Uterus (tissue), 4 donors: Measurements from ENCODE around the gene C10orf95. TPM values are rescaled to one million over a fixed set of nuclear protein-coding genes. Genes with fewer than 3 reads are reported as not detected.

Experiments
- DNase-seq, 2 donors: peaks; one replicate each; pipeline ENCODE4 v3.0.0-alpha.2; 2019 to 2020
- H3K27ac ChIP-seq, 2 donors: fragments of 200-600 bp; sonication (generic); 1 replicate in 1 of 2; 2 replicates in 1 of 2; pipeline ENCODE4 v1.5.1; 2016 to 2018
- H3K27me3 ChIP-seq, 2 donors: fragments of 200-600 bp; sonication (generic); one replicate each; pipeline ENCODE4 v1.5.1; 2018 to 2019; ENCODE audit warnings: control low read depth in 1 of 2
- H3K36me3 ChIP-seq, 2 donors: fragments of 200-600 bp; sonication (generic); one replicate each; pipeline ENCODE4 v1.5.1; 2019; ENCODE audit warnings: control low read depth in 1 of 2
- H3K4me1 ChIP-seq, 2 donors: fragments of 200-600 bp; sonication (generic); one replicate each; pipeline ENCODE4 v1.5.1; 2018 to 2019; ENCODE audit warnings: control low read depth in 1 of 2
- H3K4me3 ChIP-seq, 2 donors: fragments of 200-600 bp; sonication (generic); 1 replicate in 1 of 2; 2 replicates in 1 of 2; pipeline ENCODE4 v1.5.1; 2018 to 2019; ENCODE audit warnings: mild to moderate bottlenecking in 1 of 2
- H3K9me3 ChIP-seq, 2 donors: fragments of 200-600 bp; sonication (generic); one replicate each; pipeline ENCODE4 v1.5.1; 2019; ENCODE audit warnings: control low read depth in 1 of 2
- POLR2A ChIP-seq, 2 donors: fragments of 450-650 bp; IDR thresholded peaks; one replicate each; pipeline ENCODE4 v1.6.1; 2016; ENCODE audit warnings: antibody characterized with exemption in 2 of 2, mild to moderate bottlenecking in 1 of 2, moderate library complexity in 1 of 2
- intact Hi-C: fragments of 100-400 bp; cut with DNase I; formaldehyde crosslinking; loops from one replicate; pipeline ENCODE4 v1.15.1; 2023; ENCODE audit warnings: low total_unique reads
- total RNA-seq, 4 donors: library from RNA; depleted of rRNA in 3 of 4; stranded (reverse); fragments of >200 nt in 3 of 4; gene quantifications; one replicate each; pipeline versions ENCODE4 v1.1.0 to v1.2.4, GENCODE V29; 2014 to 2023
- TF ChIP-seq, protein P1 (sequence below), 4 experiments: fragments of 200-600 bp in 2 of 4; fragments of 450-650 bp in 2 of 4; sonication (generic) in 2 of 4; IDR thresholded peaks; one replicate each; pipeline ENCODE4 v1.5.1; 2016 to 2019; ENCODE audit warnings: antibody characterized with exemption in 4 of 4, mild to moderate bottlenecking in 2 of 4, moderate library complexity in 1 of 4
- donor health status: DM: yes; HTN: yes; CAD: no.

C10orf95 gene
- total RNA-seq, 4 donors from 2014 or later = 0.21 TPM; not detected in 3

DNA sequence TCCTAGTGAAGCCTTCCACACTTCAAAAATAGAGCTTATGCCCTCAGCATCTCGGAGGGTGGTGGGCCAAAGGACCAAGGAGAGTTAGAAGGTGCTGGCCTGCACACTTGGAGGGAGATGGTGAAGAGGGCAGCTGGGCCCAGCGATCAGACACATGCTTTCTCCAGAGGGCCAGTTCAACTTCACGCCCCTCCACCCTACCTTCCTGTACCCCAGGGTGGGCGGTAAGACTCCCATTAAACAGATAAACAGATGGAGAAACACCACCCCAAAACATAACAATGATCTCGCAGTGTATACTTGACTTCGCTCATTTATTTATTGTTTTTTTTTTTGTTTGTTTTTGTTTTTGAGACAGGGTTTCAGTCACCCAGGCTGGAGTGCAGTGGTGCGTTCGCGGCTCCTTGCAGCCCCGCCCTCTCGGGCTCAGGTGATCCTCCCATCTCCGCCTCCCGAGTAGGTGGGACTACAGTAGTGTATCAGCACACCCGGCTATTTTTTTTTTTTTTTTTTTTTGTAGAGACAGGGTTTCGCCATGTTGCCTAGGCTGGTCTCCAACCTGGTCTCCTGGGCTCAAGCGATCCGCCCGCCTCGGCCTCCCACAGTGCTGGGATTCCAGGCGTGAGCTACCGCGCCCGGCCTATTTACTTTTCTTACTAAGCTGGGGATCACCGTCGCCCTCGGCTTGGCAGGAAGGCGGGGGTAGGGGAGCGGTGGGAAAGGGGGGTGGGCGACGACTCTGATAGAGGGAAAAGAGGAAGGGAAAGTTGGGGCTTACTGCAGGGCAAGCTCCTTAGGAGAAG lies 1.8 kb downstream of the C10orf95 start:
- Histone ChIP-seq H3K4me1 (no peaks in the 10 kb centered on the region), H3K9me3 (no peaks in the 10 kb centered on the region), H3K36me3 (no peaks in the 10 kb centered on the region), H3K27me3 (no peaks in the 10 kb centered on the region), H3K27ac (peak overlapping the region; percentile 76 to 85), H3K4me3 (peak overlapping the region; percentile 51 to 82)
- TF ChIP-seq, protein P1, sequence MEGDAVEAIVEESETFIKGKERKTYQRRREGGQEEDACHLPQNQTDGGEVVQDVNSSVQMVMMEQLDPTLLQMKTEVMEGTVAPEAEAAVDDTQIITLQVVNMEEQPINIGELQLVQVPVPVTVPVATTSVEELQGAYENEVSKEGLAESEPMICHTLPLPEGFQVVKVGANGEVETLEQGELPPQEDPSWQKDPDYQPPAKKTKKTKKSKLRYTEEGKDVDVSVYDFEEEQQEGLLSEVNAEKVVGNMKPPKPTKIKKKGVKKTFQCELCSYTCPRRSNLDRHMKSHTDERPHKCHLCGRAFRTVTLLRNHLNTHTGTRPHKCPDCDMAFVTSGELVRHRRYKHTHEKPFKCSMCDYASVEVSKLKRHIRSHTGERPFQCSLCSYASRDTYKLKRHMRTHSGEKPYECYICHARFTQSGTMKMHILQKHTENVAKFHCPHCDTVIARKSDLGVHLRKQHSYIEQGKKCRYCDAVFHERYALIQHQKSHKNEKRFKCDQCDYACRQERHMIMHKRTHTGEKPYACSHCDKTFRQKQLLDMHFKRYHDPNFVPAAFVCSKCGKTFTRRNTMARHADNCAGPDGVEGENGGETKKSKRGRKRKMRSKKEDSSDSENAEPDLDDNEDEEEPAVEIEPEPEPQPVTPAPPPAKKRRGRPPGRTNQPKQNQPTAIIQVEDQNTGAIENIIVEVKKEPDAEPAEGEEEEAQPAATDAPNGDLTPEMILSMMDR (IDR thresholded peaks at IDR 0.05) = no peak
- TF ChIP-seq POLR2A (IDR thresholded peaks at IDR 0.05) = no peak
- intact Hi-C loops = no loop called here
- peak; percentile 63 to 78 for DNase-seq

GRCh38 chr10:102444851-102445250 lies 6.5 kb downstream of the C10orf95 start:
- TF ChIP-seq POLR2A (IDR thresholded peaks at IDR 0.05) = no peak
- TF ChIP-seq, protein P1 (IDR thresholded peaks at IDR 0.05) = no peak
- no peaks in the 10 kb centered on the region for H3K9me3 ChIP-seq
- no peak overlapping the region for H3K27ac ChIP-seq
- H3K4me3 ChIP-seq = no peak overlapping the region
- H3K36me3 ChIP-seq = no peaks in the 10 kb centered on the region
- no peaks in the 10 kb centered on the region for H3K27me3 ChIP-seq
- H3K4me1 ChIP-seq = no peaks in the 10 kb centered on the region
- intact Hi-C loops = no loop called here
- DNase-seq = no peak

DNA sequence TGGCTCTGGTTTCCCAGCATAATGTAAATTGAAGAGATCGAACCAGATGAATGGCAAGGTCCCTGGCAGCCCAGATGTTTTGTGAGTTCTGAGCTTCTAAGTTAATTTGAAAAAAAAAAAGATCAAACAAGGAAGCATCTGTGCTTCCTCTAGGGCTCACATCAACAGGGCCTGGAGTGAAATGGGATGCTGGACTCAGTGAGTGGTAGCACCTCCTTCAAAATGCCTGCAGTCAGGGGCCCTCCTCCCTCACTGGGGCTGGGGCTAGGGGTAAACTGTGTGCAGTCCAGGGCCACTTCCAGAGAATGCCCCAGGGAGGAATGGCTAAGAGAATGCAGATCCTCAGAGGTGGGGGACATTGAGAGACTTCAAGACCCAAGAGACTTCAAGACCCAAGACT lies 13.0 kb downstream of the C10orf95 start:
- H3K4me1 ChIP-seq = no peaks in the 10 kb centered on the region
- no peak overlapping the region for H3K27ac ChIP-seq
- intact Hi-C loops = no loop called here
- H3K9me3 ChIP-seq = no peaks in the 10 kb centered on the region
- TF ChIP-seq, protein P1 (IDR thresholded peaks at IDR 0.05) = no peak
- TF ChIP-seq POLR2A (IDR thresholded peaks at IDR 0.05) = no peak
- H3K27me3 ChIP-seq = no peaks in the 10 kb centered on the region
- H3K36me3 ChIP-seq = no peaks in the 10 kb centered on the region
- no peak overlapping the region for H3K4me3 ChIP-seq
- no peak for DNase-seq

GRCh38 chr10:102437515-102437914 lies 13.8 kb downstream of the C10orf95 start:
- H3K4me3 ChIP-seq = no peak overlapping the region
- TF ChIP-seq POLR2A (IDR thresholded peaks at IDR 0.05) = no peak
- TF ChIP-seq, protein P1 (IDR thresholded peaks at IDR 0.05) = no peak
- H3K36me3 ChIP-seq = no peaks in the 10 kb centered on the region
- H3K9me3 ChIP-seq = no peaks in the 10 kb centered on the region
- no peaks in the 10 kb centered on the region for H3K27me3 ChIP-seq
- intact Hi-C loops = no loop called here
- no peaks in the 10 kb centered on the region for H3K4me1 ChIP-seq
- DNase-seq = no peak
- H3K27ac ChIP-seq = no peak overlapping the region

GRCh38 chr10:102436312-102436711 lies 15.0 kb downstream of the C10orf95 start:
- Histone ChIP-seq H3K9me3 (no peaks in the 10 kb centered on the region), H3K27me3 (no peaks in the 10 kb centered on the region), H3K36me3 (no peaks in the 10 kb centered on the region), H3K4me3 (peak overlapping the region in 1 of 2 donors; percentile 26), H3K4me1 (peaks cover 0 to 6% of the 10 kb centered on the region in 2 donors), H3K27ac (no peak overlapping the region)
- TF ChIP-seq, protein P1 (IDR thresholded peaks at IDR 0.05) = no peak
- TF ChIP-seq POLR2A (IDR thresholded peaks at IDR 0.05) = no peak
- no peak for DNase-seq
- intact Hi-C loops = no loop called here
